ENCODE measurements around the gene CCDC85C.

The CCDC85C gene

GRCh38 chr14:99542566-99542965, 61.4 kb downstream of the CCDC85C start:
- no peak for DNase-seq

GRCh38 chr14:99541677-99542470, 62.1 kb downstream of the CCDC85C start:
- no peak for DNase-seq

DNA sequence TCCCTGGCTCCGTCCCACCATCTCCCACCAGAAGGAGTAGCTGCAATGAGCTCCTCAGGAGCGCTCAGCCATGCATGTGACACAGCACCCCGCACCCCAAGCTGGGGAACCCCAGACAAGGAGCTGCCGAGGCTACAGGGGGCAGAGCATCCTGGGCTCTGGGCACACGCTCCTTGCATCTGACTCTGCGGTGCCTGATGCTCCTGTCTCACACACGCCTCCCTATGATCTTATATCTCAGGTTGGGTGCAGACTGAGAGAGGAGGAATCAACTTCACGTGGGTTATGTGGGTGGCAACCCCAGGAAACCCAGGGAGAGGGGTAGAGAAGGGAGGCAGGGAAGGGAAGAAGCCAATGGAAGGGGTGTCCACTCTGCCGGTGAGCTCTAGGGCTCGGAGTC, 62.8 kb downstream of the CCDC85C start:
- DNase-seq: no peak

DNA sequence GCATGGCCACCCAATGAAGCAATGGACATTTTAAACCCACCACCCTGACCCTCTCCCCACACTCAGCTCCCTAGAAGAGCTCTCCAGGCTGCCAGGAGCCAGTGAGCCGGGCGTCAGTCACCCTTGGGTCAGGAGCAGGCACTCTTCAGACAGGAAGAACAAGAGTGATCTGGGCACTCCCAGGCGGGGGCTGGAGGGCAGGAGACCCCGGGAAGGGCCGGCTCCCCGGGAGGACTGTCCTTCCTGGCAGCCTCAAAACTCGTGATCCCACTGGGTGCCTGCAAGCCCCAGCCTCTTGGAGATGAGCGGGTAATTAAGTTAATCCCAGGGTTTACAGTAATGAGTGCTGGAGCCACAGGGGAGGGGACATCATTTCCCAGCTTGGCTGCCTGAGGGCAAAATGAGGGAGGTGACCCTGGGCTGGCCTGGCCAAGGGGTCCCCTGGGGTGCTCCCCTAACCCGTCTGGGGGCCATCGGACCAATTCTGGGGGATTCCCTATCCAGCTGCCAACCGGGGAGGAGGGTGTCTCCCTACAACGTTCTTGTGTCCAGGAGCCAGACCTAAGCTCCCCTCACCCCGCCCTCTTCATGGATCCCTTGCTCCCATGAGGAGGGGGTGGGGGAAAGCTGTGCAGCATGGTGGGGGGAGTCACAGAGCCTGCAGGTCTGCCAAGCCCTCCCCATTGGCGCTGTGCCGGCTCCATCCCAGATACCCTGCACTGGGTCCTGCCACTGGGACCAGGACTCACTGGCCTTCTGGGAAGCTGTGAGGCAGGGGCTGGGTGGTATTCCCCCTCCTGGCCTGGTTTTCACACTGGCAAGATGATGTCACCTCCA, 63.6 kb downstream of the CCDC85C start:
- no peak for DNase-seq

- DNase-seq: no peak
These were observed 64.5 kb downstream of the CCDC85C start for GRCh38 chr14:99539491-99539890.

GRCh38 chr14:99538733-99539132, 65.3 kb downstream of the CCDC85C start:
- DNase-seq: no peak

DNA sequence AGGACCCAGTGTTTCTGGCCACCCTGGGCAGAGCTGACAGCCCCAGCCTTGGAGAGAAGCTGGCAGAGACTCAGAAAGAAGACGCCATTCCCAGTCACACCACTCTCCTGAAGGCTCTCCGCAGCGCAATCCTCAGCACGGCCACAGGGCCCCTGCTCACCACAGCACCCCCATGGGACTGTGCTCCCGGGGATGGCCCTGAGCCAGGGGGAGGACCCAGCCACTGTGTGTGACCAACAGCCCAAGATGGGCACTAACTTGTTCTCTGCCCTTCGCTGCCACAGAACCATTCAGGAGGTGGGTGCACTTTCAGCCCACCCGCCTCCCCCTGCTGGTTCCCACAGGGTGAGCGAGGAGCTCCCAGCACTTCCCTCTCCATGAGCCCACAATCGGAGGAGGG, 65.7 kb downstream of the CCDC85C start:
- no peak for DNase-seq

DNA sequence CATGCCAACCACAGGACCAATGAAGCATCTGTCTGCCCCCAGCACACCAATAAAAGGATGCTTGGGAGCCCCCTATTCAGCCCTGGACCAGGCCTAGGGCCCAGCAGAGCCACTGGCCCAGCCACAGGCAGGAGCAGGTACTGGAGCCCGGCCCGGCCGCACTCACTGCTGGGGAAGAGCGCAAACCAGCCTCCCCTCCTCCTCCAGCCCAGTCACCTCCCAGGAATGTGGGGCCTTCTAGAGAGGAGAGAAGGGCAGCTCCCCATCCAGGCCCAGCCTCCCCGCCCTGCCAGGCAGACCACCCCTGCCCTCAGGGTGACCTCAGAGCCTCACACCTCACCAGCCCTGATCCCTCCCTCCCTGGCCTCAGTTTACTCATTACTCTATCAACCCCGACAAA, 66.6 kb downstream of the CCDC85C start:
- DNase-seq: peak in 2 of 56 donors; percentile 18 to 32

DNA sequence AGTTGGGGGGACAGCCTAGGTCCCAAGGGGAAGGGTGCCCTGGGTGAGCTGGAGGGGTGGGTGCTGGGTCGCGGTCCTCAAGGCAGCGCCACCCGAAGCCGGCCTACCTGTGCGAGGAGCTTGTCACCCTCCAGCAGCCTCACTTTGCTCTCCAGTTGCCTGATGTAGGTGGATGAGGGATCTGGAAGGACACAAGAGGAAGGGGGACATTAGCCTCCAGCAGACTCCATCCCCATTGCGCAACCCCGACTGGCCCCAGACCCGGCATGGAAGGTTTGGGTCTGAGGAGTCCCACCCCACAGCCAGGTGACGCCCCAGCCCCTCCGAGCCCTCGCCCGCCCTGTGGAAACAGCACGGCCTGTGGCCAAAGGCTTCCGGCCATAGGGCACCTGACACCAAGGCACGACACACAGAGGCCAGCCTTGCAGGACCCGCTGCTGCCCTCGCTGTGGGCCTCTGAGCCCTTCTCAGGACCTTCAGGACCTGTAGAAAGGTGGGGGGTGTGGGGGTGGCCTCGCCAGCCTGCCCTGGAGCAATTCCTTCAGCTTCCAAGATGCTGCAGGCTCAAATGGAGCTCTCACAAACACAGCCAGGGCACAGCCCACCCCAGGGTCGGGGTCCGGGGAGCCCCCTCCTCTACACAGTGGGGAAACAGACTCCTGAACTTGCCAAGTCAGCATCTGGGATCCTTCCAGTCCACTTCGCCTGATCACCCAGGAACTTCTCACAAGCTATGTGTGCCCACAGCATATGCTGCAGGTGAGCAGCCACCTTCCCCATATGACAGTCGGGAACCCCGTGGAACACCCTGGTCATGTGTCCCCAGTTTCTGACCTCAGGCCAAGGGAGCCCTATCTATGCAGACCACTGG, 67.9 kb downstream of the CCDC85C start:
- DNase-seq: no peak

- no peak for DNase-seq
These were observed 68.6 kb downstream of the CCDC85C start for GRCh38 chr14:99535448-99535847.

DNA sequence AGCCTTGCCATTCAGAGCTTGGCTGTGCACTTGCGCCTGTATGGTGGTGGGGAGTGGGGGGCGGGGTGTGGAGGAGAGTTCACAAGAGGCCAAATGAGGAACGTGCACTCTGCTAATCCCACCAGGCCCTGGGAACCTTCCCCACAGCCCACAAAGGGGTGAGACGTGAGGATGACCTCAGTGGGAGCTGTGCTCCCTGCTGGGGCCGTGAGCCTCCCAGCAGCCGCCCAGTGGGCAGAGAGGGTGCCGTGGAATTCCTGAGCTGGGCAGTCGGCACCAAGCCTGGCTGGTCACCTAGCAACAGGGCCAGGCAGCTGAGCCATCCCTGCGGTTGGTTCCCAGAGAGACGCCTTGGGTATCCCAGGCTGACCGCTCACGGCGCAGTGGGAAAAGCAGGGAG, 69.1 kb downstream of the CCDC85C start:
- DNase-seq: peak in 30 of 56 donors; percentile 12 to 70 (median 34)

GRCh38 chr14:99534333-99534732, 69.7 kb downstream of the CCDC85C start:
- DNase-seq: peak in 1 of 56 donors; percentile 26

DNA sequence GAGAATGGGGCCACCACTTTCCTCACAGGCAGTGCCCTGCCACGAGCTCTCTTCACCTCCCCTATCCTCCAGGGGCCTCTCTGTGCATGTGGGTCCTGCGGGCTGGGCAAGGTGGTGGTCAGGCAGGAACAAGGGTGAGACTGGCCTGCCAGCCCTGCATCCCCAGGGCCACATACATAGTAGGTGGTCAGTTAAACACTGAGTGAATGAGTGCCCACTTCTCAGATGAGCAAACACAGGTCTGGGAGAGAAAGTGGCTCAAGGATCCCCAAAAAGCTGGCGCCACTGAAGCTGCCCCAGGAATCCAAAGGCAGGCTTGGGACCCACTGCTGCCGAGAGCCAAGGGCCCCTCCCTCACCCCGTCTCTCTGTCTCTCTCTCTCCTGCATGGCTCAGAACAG, 71.7 kb downstream of the CCDC85C start:
- DNase-seq: no peak

DNA sequence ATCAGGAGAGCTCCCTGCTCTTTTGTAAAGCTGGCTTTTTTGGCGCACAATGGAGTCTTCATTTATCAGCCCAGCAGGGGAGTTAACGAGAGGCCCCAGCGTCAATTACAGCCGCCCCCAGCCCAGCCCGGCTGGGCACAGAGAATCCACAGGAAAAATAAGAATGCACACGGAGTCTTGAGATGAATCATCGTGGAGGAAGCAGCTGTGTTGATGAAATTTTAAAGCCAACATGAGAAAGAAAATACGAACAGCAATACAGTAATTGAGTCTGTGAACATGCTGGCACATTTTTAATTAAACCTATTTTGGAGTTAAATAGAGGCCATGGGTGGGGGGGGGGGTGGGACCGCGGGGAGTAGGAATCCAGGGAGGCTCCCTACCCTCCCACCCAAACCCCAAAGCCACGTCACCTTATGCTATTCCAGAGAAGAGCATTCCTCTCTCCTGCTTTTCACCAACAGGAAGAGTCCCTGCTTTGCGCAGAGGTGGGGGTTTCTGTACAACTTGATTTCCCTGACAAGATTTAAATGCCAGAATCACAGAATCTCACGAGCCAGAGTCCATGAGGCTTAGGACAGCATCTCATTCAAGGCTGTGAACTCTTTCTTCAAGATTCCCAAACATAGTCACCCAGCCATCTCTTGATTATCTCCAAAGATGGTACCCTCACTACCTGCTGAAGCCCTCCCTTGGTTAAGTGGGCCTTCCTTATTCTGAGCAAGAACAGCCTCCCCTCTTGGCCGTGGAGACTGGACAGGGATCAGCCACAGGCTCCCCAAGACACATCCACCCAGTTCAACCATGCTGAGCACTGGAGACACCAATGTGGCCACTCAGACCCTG, 72.5 kb downstream of the CCDC85C start:
- DNase-seq: peak in 1 of 56 donors; percentile 35

DNA sequence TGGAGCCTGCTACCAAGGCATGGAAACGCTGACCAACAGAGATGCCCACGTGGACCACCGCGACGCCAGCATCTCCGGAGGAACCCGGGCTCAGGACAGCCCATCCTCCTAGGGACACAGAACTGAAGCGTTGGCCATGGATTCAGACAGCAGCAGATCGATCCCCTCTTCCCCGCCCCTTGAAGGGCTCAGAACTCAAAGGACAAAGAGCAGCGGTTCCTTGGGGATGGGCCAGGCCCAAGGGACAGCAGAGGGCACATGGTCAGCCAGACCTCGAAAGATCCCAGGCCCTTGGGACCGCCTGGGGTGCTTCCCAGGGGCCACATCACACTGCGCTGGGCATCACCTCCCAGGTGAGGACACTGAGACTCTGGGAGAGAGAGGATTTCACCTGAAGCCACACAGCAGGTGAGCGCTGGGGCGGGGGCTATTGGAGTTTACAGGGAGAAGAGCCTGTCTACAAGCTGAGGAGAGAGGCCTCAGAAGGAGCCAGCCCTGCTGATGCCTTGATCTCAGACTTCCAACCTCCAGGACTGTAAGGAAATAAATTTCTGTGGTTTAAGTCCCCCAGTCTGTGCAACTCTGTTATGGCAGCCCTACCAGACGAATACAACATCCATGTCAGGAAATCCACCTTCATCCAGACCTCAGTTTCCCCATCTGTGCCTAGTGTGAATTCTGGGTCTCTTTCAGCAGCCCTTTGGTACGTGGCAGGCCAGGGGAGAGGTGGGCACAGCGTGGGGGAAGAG, 73.4 kb downstream of the CCDC85C start:
- DNase-seq: no peak

- no peak for DNase-seq
These were observed 74.1 kb downstream of the CCDC85C start for GRCh38 chr14:99529899-99530298.

DNA sequence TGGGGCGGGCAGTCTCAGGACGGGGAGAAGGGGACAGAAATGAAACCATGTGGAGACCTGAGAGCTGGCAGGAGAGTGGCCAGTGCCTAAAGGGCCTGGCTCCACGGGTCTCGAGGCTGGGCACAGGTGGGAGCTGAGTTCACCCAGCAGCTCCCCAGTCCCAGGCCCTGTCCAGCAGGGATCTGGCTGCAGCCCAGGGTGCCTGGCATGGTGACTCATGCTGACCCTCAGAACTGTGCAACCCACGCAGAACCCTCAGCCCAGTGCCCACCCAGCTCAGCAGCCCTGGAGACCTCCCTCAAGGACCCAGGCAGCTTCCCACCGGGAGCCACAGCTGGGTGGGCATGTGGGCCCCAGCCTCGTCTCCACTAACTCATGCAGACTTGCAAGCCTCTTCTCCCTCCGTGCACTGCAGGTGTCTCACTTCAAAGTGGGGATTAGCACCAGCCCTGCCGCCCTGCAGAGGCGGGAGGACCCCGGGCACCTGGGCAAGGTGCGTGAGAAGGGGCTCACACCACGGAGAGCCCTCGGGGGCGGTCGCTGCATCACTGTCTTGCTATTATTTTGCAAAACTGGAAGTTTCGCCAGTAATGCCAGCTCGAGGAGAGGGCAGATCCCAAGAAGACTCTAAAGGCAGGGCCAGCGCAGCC, 76.5 kb downstream of the CCDC85C start:
- DNase-seq: no peak

GRCh38 chr14:99527026-99527425, 77.0 kb downstream of the CCDC85C start:
- no peak for DNase-seq

DNA sequence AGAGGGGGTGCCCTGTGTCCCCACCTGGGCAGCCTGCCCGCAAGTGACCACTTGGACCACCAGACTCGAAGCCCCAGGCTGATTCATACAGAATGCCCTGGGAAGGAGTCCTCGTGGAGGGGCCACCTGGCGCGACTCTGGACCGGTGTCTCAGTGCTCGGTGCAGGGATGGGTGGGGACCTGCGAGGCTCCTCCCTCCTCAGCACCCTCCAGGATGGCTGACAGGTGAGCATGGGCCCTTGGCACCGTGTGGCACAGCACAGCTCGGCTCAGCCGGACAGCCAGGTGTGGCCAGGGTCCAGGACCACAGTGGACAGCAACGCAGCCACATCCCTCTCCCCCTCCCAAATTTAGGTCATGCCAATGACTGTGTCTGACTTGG, 78.3 kb downstream of the CCDC85C start:
- no peak for DNase-seq
